ENCODE results near the gene AP1G2.

AP1G2 gene

GRCh38 chr14:23608454-23608853, 40.9 kb upstream of the AP1G2 start:
- TF ChIP-seq POLR2AphosphoS5 (IDR thresholded peaks at IDR 0.05; ENCODE audit: low read depth), result no peak
- no peak for TF ChIP-seq GABPA (IDR thresholded peaks at IDR 0.05; ENCODE audit: low read depth)
- TF ChIP-seq CTCF (IDR thresholded peaks at IDR 0.05; ENCODE audit: insufficient read depth, low read length), result no peak
- no peak for TF ChIP-seq SPI1 (IDR thresholded peaks at IDR 0.05; ENCODE audit: borderline replicate concordance, low read depth)
- TF ChIP-seq, protein P1, sequence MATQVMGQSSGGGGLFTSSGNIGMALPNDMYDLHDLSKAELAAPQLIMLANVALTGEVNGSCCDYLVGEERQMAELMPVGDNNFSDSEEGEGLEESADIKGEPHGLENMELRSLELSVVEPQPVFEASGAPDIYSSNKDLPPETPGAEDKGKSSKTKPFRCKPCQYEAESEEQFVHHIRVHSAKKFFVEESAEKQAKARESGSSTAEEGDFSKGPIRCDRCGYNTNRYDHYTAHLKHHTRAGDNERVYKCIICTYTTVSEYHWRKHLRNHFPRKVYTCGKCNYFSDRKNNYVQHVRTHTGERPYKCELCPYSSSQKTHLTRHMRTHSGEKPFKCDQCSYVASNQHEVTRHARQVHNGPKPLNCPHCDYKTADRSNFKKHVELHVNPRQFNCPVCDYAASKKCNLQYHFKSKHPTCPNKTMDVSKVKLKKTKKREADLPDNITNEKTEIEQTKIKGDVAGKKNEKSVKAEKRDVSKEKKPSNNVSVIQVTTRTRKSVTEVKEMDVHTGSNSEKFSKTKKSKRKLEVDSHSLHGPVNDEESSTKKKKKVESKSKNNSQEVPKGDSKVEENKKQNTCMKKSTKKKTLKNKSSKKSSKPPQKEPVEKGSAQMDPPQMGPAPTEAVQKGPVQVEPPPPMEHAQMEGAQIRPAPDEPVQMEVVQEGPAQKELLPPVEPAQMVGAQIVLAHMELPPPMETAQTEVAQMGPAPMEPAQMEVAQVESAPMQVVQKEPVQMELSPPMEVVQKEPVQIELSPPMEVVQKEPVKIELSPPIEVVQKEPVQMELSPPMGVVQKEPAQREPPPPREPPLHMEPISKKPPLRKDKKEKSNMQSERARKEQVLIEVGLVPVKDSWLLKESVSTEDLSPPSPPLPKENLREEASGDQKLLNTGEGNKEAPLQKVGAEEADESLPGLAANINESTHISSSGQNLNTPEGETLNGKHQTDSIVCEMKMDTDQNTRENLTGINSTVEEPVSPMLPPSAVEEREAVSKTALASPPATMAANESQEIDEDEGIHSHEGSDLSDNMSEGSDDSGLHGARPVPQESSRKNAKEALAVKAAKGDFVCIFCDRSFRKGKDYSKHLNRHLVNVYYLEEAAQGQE (IDR thresholded peaks at IDR 0.05; ENCODE audit: insufficient replicate concordance, low read depth), result no peak
- no peak for DNase-seq (ENCODE audit: low read depth in 1 of 2, low spot score in 1 of 2)

GRCh38 chr14:23605931-23606585, 38.5 kb upstream of the AP1G2 start:
- DNase-seq (ENCODE audit: low read depth in 1 of 2, low spot score in 1 of 2), result no peak
- Histone ChIP-seq H3K27ac (replicated peaks) (no peak overlapping the region), H3K27me3 (ENCODE audit: insufficient read depth, poor library complexity, severe bottlenecking) (no peaks in the 10 kb centered on the region), H3K4me3 (replicated peaks; ENCODE audit: insufficient read depth, low read length) (no peak overlapping the region)
- TF ChIP-seq, protein P1 (IDR thresholded peaks at IDR 0.05; ENCODE audit: insufficient replicate concordance, low read depth), result no peak
- TF ChIP-seq GABPA (IDR thresholded peaks at IDR 0.05; ENCODE audit: low read depth), result no peak
- no peak for TF ChIP-seq SPI1 (IDR thresholded peaks at IDR 0.05; ENCODE audit: borderline replicate concordance, low read depth)
- no peak for TF ChIP-seq POLR2AphosphoS5 (IDR thresholded peaks at IDR 0.05; ENCODE audit: low read depth)
- TF ChIP-seq CTCF (IDR thresholded peaks at IDR 0.05; ENCODE audit: insufficient read depth, low read length), result no peak

More at GRCh38 chr14:23608454-23608853, 40.9 kb upstream of the AP1G2 start:
- Histone ChIP-seq H3K4me3 (replicated peaks; ENCODE audit: insufficient read depth, low read length) (no peak overlapping the region), H3K27me3 (ENCODE audit: insufficient read depth, poor library complexity, severe bottlenecking) (no peaks in the 10 kb centered on the region), H3K27ac (replicated peaks) (no peak overlapping the region)

DNA sequence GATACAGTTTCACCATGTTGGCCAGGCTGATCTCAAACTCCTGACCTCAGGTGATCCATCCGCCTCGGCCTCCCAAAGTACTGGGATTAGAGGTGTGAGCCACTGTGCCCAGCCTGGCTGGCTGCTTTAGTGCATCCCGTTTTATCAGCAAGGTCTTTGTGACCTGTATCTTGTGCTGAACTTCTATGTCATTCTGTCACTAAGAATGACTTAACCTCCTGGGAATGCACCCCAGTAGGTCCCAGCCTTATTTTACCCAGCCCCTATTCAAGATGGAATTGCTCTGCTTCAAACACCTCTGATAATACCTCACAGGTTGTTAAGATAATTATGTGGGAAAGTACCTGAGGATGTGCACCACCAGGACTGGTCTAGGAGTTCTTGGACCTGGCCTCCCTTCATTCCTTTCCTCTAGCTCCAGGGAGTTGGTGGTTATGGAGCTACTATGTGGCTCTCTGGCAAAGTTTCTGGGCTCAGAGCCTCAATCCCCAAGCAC, 37.1 kb upstream of the AP1G2 start:
- no peak for TF ChIP-seq POLR2AphosphoS5 (IDR thresholded peaks at IDR 0.05; ENCODE audit: low read depth)
- TF ChIP-seq, protein P1 (IDR thresholded peaks at IDR 0.05; ENCODE audit: insufficient replicate concordance, low read depth), result no peak
- no peak for TF ChIP-seq CTCF (IDR thresholded peaks at IDR 0.05; ENCODE audit: insufficient read depth, low read length)
- TF ChIP-seq GABPA (IDR thresholded peaks at IDR 0.05; ENCODE audit: low read depth), result no peak
- TF ChIP-seq SPI1 (IDR thresholded peaks at IDR 0.05; ENCODE audit: borderline replicate concordance, low read depth), result no peak
- H3K27me3 ChIP-seq (ENCODE audit: insufficient read depth, poor library complexity, severe bottlenecking), result no peaks in the 10 kb centered on the region
- H3K27ac ChIP-seq (replicated peaks), result no peak overlapping the region
- H3K4me3 ChIP-seq (replicated peaks; ENCODE audit: insufficient read depth, low read length), result no peak overlapping the region
- DNase-seq (ENCODE audit: low read depth in 1 of 2, low spot score in 1 of 2), result no peak
